ENCODE results near the gene PPP1R12B. TPM values are rescaled to one million over a fixed set of nuclear protein-coding genes. Genes with fewer than 3 reads are reported as not detected.
A peak's percentile ranks its signal among the peaks of the same experiment; 100 is the strongest.
"Not testable (repeated sequence)": the region's sequence is repeated elsewhere in the genome, so short reads cannot be mapped to it uniquely, and the experiment has no call there.

The PPP1R12B gene
- total and polyA plus RNA-seq, 2 experiments from 2014 or later = 13.2 to 13.8 TPM

DNA sequence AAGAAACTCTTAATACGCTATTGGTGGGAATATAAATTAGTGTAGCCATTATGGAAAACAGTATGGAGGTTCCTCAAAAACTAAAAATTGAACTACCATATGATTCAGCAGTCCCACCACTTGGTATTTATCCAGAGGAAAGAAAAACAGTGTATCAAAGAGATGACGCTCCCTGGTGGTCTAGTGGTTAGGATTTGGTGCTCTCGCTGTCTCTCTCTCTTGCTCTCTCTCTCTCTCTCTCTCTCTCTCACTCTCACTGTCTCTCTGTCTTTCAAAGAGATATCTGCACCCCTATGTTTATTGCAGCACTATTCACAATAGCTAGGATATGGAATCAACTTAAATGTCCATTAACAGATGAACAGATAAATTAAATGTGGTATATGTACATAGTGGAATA lies 151.5 kb downstream of the PPP1R12B start:
- peak; percentile 11 for DNase-seq (ENCODE audit: low spot score)
- not testable (repeated sequence) for ATAC-seq; H3K27ac ChIP-seq (ENCODE audit: low read depth); H3K9me2 ChIP-seq (ENCODE audit: insufficient read depth); H3K36me3 Mint-ChIP-seq (ENCODE audit: low read depth); H2AFZ ChIP-seq; H3K27me3 ChIP-seq (ENCODE audit: insufficient read depth); H3K4me3 Mint-ChIP-seq; H3K4me1 ChIP-seq (ENCODE audit: insufficient read depth); H3K79me2 ChIP-seq (replicated peaks; ENCODE audit: insufficient read depth); H3K27ac Mint-ChIP-seq; H3K9me3 Mint-ChIP-seq; H4K20me1 ChIP-seq (replicated peaks; ENCODE audit: insufficient read depth); H3K4me2 ChIP-seq; H3K4me1 Mint-ChIP-seq; H3K36me3 ChIP-seq (ENCODE audit: insufficient read depth); H3K4me3 ChIP-seq; H3F3A ChIP-seq (replicated peaks; ENCODE audit: low read depth); H3K27me3 Mint-ChIP-seq (ENCODE audit: insufficient read depth, low read depth, poor library complexity)
- TF ChIP-seq, protein P1, sequence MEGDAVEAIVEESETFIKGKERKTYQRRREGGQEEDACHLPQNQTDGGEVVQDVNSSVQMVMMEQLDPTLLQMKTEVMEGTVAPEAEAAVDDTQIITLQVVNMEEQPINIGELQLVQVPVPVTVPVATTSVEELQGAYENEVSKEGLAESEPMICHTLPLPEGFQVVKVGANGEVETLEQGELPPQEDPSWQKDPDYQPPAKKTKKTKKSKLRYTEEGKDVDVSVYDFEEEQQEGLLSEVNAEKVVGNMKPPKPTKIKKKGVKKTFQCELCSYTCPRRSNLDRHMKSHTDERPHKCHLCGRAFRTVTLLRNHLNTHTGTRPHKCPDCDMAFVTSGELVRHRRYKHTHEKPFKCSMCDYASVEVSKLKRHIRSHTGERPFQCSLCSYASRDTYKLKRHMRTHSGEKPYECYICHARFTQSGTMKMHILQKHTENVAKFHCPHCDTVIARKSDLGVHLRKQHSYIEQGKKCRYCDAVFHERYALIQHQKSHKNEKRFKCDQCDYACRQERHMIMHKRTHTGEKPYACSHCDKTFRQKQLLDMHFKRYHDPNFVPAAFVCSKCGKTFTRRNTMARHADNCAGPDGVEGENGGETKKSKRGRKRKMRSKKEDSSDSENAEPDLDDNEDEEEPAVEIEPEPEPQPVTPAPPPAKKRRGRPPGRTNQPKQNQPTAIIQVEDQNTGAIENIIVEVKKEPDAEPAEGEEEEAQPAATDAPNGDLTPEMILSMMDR (conservative IDR thresholded peaks at IDR 0.05; ENCODE audit: low read depth in 2 of 2) = peak in 1 of 2 experiments; percentile 45; a peak in 2 of 4 replicates

DNA sequence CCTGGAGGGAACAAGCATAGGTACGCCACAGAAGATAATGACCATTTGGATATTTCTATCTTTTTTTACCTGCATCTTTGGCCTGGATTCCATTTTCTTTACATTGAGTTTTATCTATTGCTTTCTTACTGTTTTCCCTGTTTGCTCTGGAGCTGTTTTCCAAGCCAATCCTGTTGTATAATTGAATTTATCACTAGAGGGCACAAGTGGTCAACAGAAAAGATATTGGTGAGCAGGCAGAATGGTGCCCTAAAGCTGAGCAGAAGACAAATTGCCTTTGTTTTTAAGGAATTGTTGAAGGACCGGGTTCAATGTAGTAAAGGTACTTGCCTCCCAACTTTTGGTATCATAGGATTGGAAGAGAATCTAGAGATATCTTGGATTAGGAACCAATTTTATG lies 152.8 kb downstream of the PPP1R12B start:
- H3K4me3 ChIP-seq = no peak overlapping the region
- peaks cover 8% of the 10 kb centered on the region; the same call in 2 of the 3 replicates for H3K4me1 Mint-ChIP-seq
- DNase-seq (ENCODE audit: low spot score) = peak; percentile 28
- H3K27me3 Mint-ChIP-seq (ENCODE audit: insufficient read depth, low read depth, poor library complexity) = no peaks in the 10 kb centered on the region
- H3K79me2 ChIP-seq (replicated peaks; ENCODE audit: insufficient read depth) = no peaks in the 10 kb centered on the region
- no peak overlapping the region for H2AFZ ChIP-seq
- no peaks in the 10 kb centered on the region for H3K27me3 ChIP-seq (ENCODE audit: insufficient read depth)
- no peaks in the 10 kb centered on the region for H3K36me3 ChIP-seq (ENCODE audit: insufficient read depth)
- H3K27ac Mint-ChIP-seq = no peak overlapping the region
- TF ChIP-seq, protein P1 (conservative IDR thresholded peaks at IDR 0.05; ENCODE audit: low read depth in 2 of 2) = peak; percentile 37 to 60; a peak in 3 of 4 replicates
- TF ChIP-seq EZH2 (IDR thresholded peaks at IDR 0.05; ENCODE audit: low read depth, unreplicated experiment) = no peak
- H3K4me1 ChIP-seq (ENCODE audit: insufficient read depth) = peaks cover 3% of the 10 kb centered on the region; the same call in 1 of the 2 replicates
- H3F3A ChIP-seq (replicated peaks; ENCODE audit: low read depth) = no peaks in the 10 kb centered on the region
- no peaks in the 10 kb centered on the region for H4K20me1 ChIP-seq (replicated peaks; ENCODE audit: insufficient read depth)
- no peak overlapping the region for H3K4me2 ChIP-seq
- no peaks in the 10 kb centered on the region for H3K9me3 Mint-ChIP-seq
- no peaks in the 10 kb centered on the region for H3K36me3 Mint-ChIP-seq (ENCODE audit: low read depth)
- no peak overlapping the region for H3K27ac ChIP-seq (ENCODE audit: low read depth)
- peak; percentile 55 for ATAC-seq
- no peak overlapping the region for H3K4me3 Mint-ChIP-seq
- no peaks in the 10 kb centered on the region for H3K9me2 ChIP-seq (ENCODE audit: insufficient read depth)

DNA sequence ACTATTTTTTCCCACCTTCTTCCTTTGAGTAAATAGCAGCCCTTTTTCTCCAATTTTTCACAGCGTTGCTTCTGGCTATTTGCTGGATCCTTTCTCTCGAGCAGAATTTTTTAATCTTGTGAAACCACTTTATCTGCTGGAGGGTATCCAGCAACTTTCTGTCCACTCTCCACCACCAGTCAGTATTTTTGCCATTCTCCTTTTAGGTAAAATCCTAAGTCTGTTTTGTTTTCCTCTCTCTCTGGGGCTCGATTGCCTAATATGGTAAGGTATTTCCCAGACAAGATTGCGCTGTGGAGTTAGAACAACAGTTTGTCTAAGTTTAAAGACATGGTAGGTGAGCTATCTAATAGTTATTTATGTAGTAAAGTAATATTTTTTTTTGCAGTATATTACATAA lies 156.9 kb downstream of the PPP1R12B start:
- ATAC-seq = peak; percentile 86
- DNase-seq (ENCODE audit: low spot score) = peak; percentile 64
- no peaks in the 10 kb centered on the region for H4K20me1 ChIP-seq (replicated peaks; ENCODE audit: insufficient read depth)
- Mint-ChIP-seq H3K27ac (peak overlapping the region; percentile 99), H3K36me3 (ENCODE audit: low read depth) (no peaks in the 10 kb centered on the region), H3K4me1 (peaks cover 8% of the 10 kb centered on the region; the same call in 2 of the 3 replicates), H3K9me3 (no peaks in the 10 kb centered on the region), H3K27me3 (ENCODE audit: insufficient read depth, low read depth, poor library complexity) (no peaks in the 10 kb centered on the region), H3K4me3 (no peak overlapping the region; the same call in 2 of the 3 replicates)
- H3K79me2 ChIP-seq (replicated peaks; ENCODE audit: insufficient read depth) = no peaks in the 10 kb centered on the region
- peaks cover 3% of the 10 kb centered on the region; the same call in 1 of the 2 replicates for H3K4me1 ChIP-seq (ENCODE audit: insufficient read depth)
- H3F3A ChIP-seq (replicated peaks; ENCODE audit: low read depth) = no peaks in the 10 kb centered on the region
- H3K9me2 ChIP-seq (ENCODE audit: insufficient read depth) = no peaks in the 10 kb centered on the region
- no peaks in the 10 kb centered on the region for H3K36me3 ChIP-seq (ENCODE audit: insufficient read depth)
- H3K4me2 ChIP-seq = no peak overlapping the region
- H3K27me3 ChIP-seq (ENCODE audit: insufficient read depth) = no peaks in the 10 kb centered on the region
- no peak overlapping the region for H3K4me3 ChIP-seq
- no peak overlapping the region for H2AFZ ChIP-seq
- H3K27ac ChIP-seq (ENCODE audit: low read depth) = peak overlapping the region; percentile 83
- TF ChIP-seq, protein P2, sequence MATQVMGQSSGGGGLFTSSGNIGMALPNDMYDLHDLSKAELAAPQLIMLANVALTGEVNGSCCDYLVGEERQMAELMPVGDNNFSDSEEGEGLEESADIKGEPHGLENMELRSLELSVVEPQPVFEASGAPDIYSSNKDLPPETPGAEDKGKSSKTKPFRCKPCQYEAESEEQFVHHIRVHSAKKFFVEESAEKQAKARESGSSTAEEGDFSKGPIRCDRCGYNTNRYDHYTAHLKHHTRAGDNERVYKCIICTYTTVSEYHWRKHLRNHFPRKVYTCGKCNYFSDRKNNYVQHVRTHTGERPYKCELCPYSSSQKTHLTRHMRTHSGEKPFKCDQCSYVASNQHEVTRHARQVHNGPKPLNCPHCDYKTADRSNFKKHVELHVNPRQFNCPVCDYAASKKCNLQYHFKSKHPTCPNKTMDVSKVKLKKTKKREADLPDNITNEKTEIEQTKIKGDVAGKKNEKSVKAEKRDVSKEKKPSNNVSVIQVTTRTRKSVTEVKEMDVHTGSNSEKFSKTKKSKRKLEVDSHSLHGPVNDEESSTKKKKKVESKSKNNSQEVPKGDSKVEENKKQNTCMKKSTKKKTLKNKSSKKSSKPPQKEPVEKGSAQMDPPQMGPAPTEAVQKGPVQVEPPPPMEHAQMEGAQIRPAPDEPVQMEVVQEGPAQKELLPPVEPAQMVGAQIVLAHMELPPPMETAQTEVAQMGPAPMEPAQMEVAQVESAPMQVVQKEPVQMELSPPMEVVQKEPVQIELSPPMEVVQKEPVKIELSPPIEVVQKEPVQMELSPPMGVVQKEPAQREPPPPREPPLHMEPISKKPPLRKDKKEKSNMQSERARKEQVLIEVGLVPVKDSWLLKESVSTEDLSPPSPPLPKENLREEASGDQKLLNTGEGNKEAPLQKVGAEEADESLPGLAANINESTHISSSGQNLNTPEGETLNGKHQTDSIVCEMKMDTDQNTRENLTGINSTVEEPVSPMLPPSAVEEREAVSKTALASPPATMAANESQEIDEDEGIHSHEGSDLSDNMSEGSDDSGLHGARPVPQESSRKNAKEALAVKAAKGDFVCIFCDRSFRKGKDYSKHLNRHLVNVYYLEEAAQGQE (IDR thresholded peaks at IDR 0.05; ENCODE audit: unreplicated experiment) = no peak

DNA sequence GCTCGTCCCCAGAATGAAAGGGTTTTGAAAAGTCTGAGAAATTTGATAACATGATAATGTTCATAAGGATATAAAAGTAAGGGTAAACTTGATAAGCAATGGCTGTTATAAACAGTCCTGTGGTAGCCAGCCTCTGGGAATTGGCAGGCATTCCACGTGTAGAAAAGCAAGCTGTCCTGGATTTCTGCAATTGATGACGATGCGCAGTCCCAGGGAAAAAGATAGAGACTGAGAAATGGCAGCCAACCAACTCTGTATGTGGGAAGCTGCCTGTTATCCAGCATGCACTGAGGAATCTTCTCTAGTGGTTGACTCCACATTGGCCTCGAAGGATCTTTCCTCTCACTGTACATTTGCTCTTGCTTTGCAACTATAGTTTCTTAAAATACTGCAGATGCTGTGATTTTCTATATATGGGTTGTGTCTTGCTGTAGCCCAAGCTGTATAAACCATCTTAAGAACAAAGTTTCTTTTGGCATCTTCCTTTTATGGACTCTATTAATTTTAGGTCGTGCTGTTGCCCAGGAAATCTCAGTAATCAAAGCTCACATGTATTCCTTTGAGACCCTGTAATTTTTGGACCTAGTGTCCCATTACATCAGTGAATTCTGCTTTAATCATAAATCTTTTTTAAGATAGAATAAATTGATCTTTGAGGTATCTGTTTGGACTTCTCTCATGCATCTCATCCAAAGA lies 157.5 kb downstream of the PPP1R12B start:
- not testable (repeated sequence) for H3K4me3 Mint-ChIP-seq; H3K36me3 Mint-ChIP-seq (ENCODE audit: low read depth); H3K79me2 ChIP-seq (replicated peaks; ENCODE audit: insufficient read depth); H3K4me1 ChIP-seq (ENCODE audit: insufficient read depth); DNase-seq (ENCODE audit: low spot score); H2AFZ ChIP-seq; H3K4me3 ChIP-seq; H4K20me1 ChIP-seq (replicated peaks; ENCODE audit: insufficient read depth); H3F3A ChIP-seq (replicated peaks; ENCODE audit: low read depth); H3K36me3 ChIP-seq (ENCODE audit: insufficient read depth); H3K4me2 ChIP-seq; H3K4me1 Mint-ChIP-seq; H3K27me3 ChIP-seq (ENCODE audit: insufficient read depth); H3K27me3 Mint-ChIP-seq (ENCODE audit: insufficient read depth, low read depth, poor library complexity); H3K9me3 Mint-ChIP-seq; H3K9me2 ChIP-seq (ENCODE audit: insufficient read depth)
- peak overlapping the region; percentile 69; the same call in 1 of the 2 replicates for H3K27ac Mint-ChIP-seq
- H3K27ac ChIP-seq (ENCODE audit: low read depth) = peak overlapping the region; percentile 83
- ATAC-seq = peak; percentile 42; the same call in 2 of the 3 replicates
